ENCODE results near the gene MEGF11.

- no peak for TF ChIP-seq CTCF (IDR thresholded peaks at IDR 0.05 in 2 of 3, conservative IDR thresholded peaks at IDR 0.05 in 1 of 3; ENCODE audit: borderline replicate concordance in 1 of 3, insufficient read depth in 1 of 3, low read depth in 2 of 3, low read length in 2 of 3)
- no peak for TF ChIP-seq YY1 (IDR thresholded peaks at IDR 0.05; ENCODE audit: extremely low read depth, insufficient replicate concordance, low read depth, low read length)
- no peak for TF ChIP-seq EZH2phosphoT487 (IDR thresholded peaks at IDR 0.05; ENCODE audit: borderline replicate concordance)
- no peak for TF ChIP-seq EZH2 (IDR thresholded peaks at IDR 0.05)
- no peak for TF ChIP-seq ZNF274 (IDR thresholded peaks at IDR 0.05; ENCODE audit: low read depth, low read length)
- no peak for TF ChIP-seq POLR2A (IDR thresholded peaks at IDR 0.05; ENCODE audit: borderline replicate concordance, extremely low read depth, insufficient read depth, insufficient read length)
- TF ChIP-seq RAD21 (IDR thresholded peaks at IDR 0.05; ENCODE audit: low read depth) = no peak
- TF ChIP-seq POLR2AphosphoS5 (IDR thresholded peaks at IDR 0.05; ENCODE audit: low read depth, low read length) = no peak
- TF ChIP-seq FOSL1 (IDR thresholded peaks at IDR 0.05; ENCODE audit: low read depth) = no peak
- TF ChIP-seq SRF (IDR thresholded peaks at IDR 0.05; ENCODE audit: low read depth) = no peak
Measured at GRCh38 chr15:65912235-65912634, 341.3 kb downstream of the MEGF11 start.
